HL-60 (cell line): ENCODE measurements around the gene TTLL13.

Experiments
- DNase-seq, 2 experiments: peaks; one replicate each; pipeline ENCODE4 v3.0.0-alpha.2; 2010 to 2020; ENCODE audit warnings: low read depth in 1 of 2, low spot score in 1 of 2
- H3K27ac ChIP-seq: fragments of 250-450 bp; sonication (Bioruptor Pico); replicated peaks from 2 replicates; pipeline ENCODE4 v1.5.1; 2020; ENCODE audit warnings: mild to moderate bottlenecking, moderate library complexity
- H3K27me3 ChIP-seq: fragments of 250-450 bp; sonication (Bioruptor Pico); 2 replicates; pipeline ENCODE4 v1.5.1; 2021; ENCODE audit warnings: mild to moderate bottlenecking, moderate library complexity; ENCODE audit not compliant: insufficient read depth, poor library complexity, severe bottlenecking
- H3K4me3 ChIP-seq: replicated peaks from 2 replicates; pipeline ENCODE4 v1.5.1; 2011; ENCODE audit warnings: mild to moderate bottlenecking, control low read depth, low read length; ENCODE audit not compliant: insufficient read depth
- GABPA ChIP-seq: IDR thresholded peaks from 2 replicates; pipeline ENCODE4 v1.6.1; 2012; ENCODE audit warnings: low read depth
- POLR2AphosphoS5 ChIP-seq: IDR thresholded peaks from 2 replicates; pipeline ENCODE4 v1.6.1; 2012; ENCODE audit warnings: low read depth
- SPI1 ChIP-seq: IDR thresholded peaks from 2 replicates; pipeline ENCODE4 v1.6.1; 2012; ENCODE audit warnings: low read depth, mild to moderate bottlenecking, borderline replicate concordance
- long read RNA-seq: library from polyadenylated mRNA; unstranded; transcript quantifications from one replicate; pipeline ENCODE4 v2.0.0, GENCODE V29; 2020
- TF ChIP-seq, protein P1 (sequence below): IDR thresholded peaks from one replicate; pipeline ENCODE4 v1.5.1; 2011; ENCODE audit warnings: low read length, control low read depth, inconsistent platforms; ENCODE audit not compliant: insufficient read depth
- TF ChIP-seq, protein P2 (sequence below): IDR thresholded peaks from 2 replicates; pipeline ENCODE4 v1.6.1; 2012; ENCODE audit warnings: low read depth; ENCODE audit not compliant: insufficient replicate concordance

TTLL13 gene, protein sequence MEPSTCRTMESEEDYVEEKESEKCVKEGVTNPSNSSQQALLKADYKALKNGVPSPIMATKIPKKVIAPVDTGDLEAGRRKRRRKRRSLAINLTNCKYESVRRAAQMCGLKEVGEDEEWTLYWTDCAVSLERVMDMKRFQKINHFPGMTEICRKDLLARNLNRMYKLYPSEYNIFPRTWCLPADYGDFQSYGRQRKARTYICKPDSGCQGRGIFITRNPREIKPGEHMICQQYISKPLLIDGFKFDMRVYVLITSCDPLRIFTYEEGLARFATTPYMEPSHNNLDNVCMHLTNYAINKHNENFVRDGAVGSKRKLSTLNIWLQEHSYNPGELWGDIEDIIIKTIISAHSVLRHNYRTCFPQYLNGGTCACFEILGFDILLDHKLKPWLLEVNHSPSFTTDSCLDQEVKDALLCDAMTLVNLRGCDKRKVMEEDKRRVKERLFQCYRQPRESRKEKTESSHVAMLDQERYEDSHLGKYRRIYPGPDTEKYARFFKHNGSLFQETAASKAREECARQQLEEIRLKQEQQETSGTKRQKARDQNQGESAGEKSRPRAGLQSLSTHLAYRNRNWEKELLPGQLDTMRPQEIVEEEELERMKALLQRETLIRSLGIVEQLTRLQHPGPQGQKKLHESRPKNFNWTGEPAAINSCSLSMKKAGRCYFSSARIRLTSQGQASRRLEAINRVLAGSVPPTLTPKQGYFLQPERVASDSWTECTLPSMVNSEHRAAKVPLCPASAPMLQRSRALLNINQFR
- long read RNA-seq: 0 reads

DNA sequence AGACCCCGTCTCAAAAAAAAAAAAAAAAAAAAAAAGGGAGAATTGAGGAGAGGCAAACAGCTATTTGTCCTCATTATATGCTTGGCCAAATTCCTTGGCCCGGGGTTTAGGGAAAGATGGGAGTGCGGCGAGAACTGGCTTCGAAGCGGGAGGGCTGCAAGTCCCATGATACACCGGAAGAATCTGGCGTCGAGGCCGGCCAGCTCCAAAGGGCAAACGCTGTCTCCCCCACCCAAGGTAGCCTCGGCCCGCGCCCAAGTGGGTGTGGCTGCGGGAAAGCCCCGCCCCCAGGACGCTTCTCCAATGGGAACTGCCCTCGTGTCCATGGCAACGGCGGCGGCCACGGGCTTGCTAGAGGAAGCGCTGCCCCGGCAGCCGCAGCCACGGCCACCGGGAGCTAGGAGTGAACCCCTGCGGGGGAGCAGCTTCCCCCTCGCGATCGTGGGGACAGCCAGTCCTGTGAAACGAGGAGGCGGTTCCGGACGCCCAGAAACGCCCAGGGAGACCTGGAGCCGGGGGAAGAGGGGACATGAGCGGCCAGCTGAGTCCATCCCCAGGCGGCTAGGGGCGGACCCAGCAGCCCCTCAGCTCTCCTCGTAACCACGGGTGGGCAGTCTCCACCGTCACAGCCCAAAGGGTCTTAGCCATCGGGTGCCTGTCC is at the start of gene TTLL13:
TSS of gene TTLL13 (plus strand) at position 354 of the 661 bp plus-strand sequence. CDS start 1,075 bp downstream, outside the sequence.
- H3K27ac ChIP-seq: no peak within 1 kb of the TSS
- no peaks in the 10 kb centered on the region for H3K27me3 ChIP-seq
- peak; percentile 91 to 93 for DNase-seq
- H3K4me3 ChIP-seq: peak within 1 kb of the TSS; percentile 43
- TF ChIP-seq SPI1 (peak; percentile 59; the same call in 1 of the 2 replicates), POLR2AphosphoS5 (no peak), GABPA (no peak)
- TF ChIP-seq, protein P1, sequence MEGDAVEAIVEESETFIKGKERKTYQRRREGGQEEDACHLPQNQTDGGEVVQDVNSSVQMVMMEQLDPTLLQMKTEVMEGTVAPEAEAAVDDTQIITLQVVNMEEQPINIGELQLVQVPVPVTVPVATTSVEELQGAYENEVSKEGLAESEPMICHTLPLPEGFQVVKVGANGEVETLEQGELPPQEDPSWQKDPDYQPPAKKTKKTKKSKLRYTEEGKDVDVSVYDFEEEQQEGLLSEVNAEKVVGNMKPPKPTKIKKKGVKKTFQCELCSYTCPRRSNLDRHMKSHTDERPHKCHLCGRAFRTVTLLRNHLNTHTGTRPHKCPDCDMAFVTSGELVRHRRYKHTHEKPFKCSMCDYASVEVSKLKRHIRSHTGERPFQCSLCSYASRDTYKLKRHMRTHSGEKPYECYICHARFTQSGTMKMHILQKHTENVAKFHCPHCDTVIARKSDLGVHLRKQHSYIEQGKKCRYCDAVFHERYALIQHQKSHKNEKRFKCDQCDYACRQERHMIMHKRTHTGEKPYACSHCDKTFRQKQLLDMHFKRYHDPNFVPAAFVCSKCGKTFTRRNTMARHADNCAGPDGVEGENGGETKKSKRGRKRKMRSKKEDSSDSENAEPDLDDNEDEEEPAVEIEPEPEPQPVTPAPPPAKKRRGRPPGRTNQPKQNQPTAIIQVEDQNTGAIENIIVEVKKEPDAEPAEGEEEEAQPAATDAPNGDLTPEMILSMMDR: no peak
- TF ChIP-seq, protein P2, sequence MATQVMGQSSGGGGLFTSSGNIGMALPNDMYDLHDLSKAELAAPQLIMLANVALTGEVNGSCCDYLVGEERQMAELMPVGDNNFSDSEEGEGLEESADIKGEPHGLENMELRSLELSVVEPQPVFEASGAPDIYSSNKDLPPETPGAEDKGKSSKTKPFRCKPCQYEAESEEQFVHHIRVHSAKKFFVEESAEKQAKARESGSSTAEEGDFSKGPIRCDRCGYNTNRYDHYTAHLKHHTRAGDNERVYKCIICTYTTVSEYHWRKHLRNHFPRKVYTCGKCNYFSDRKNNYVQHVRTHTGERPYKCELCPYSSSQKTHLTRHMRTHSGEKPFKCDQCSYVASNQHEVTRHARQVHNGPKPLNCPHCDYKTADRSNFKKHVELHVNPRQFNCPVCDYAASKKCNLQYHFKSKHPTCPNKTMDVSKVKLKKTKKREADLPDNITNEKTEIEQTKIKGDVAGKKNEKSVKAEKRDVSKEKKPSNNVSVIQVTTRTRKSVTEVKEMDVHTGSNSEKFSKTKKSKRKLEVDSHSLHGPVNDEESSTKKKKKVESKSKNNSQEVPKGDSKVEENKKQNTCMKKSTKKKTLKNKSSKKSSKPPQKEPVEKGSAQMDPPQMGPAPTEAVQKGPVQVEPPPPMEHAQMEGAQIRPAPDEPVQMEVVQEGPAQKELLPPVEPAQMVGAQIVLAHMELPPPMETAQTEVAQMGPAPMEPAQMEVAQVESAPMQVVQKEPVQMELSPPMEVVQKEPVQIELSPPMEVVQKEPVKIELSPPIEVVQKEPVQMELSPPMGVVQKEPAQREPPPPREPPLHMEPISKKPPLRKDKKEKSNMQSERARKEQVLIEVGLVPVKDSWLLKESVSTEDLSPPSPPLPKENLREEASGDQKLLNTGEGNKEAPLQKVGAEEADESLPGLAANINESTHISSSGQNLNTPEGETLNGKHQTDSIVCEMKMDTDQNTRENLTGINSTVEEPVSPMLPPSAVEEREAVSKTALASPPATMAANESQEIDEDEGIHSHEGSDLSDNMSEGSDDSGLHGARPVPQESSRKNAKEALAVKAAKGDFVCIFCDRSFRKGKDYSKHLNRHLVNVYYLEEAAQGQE: no peak

DNA sequence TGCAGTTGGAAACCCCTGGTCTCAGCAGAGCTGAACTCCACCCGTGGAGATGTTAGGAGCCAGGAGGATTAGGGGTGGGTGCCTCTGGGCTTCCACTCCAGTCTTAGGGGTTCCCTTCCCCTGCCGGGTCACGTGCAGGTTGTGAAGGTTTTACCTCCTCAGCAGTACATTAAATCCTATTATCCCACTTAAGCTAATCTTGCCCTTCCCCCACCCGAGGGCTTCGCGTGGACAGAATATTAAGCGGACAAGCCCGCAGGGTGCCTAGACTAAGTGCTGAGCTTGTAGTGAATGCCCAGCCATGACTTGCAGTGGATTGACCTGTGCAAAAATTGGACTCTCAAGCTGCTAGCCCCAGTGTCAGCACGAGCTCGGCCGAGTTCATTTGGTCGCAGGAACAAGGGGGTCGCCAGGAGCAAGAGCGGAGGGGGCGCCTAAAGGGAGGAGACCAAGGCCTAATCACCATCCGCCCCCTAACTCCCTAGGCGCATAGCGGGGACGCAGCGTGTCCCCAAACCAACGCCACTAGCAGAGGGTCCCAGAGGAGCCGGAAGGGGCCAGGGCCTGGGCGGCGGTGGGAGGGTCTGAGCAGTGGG is 48.7 kb upstream of the TTLL13 start:
- TF ChIP-seq, protein P1: no peak
- TF ChIP-seq, protein P2: no peak
- TF ChIP-seq POLR2AphosphoS5 (no peak), SPI1 (no peak), GABPA (no peak)
- no peaks in the 10 kb centered on the region for H3K27me3 ChIP-seq
- H3K4me3 ChIP-seq: peak overlapping the region; percentile 62
- no peak for DNase-seq
- peak overlapping the region; percentile 37 for H3K27ac ChIP-seq

DNA sequence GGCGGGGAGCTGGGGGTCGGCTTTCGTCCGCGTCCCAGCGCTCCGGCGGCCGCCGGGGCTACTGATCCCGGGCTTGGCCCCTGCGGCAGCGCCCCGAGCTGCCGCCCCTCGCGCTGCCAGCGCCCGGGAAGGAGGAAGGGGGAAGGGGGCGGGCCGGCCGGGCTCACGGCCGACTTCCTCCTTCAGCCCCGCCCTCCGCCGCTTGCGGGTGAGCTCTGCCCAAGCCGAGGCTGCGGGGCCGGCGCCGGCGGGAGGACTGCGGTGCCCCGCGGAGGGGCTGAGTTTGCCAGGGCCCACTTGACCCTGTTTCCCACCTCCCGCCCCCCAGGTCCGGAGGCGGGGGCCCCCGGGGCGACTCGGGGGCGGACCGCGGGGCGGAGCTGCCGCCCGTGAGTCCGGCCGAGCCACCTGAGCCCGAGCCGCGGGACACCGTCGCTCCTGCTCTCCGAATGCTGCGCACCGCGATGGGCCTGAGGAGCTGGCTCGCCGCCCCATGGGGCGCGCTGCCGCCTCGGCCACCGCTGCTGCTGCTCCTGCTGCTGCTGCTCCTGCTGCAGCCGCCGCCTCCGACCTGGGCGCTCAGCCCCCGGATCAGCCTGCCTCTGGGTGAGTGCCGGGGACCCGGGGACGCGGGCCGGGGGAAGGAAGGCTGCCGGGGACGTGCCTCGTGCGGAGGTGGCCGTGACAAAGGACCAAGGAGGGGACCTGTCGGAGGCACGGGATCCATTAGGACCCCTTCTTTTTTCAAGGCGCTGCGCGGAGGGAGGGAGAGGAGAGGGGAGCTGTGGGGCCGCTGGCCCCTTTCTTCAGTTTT is 48.0 kb upstream of the TTLL13 start, which contains the start of gene SEMA4B:
TSS of gene SEMA4B (plus strand) at position 201 of the 814 bp plus-strand sequence. CDS start at position 450, 249 bp downstream.
- peak; percentile 61 to 75 for DNase-seq
- Histone ChIP-seq H3K4me3 (peak within 1 kb of the TSS; percentile 62), H3K27me3 (no peaks in the 10 kb centered on the region), H3K27ac (peak within 1 kb of the TSS; percentile 37)
- TF ChIP-seq SPI1: peak; percentile 77
- TF ChIP-seq, protein P1: no peak
